Measurements from ENCODE around the gene GARRE1.

DNA sequence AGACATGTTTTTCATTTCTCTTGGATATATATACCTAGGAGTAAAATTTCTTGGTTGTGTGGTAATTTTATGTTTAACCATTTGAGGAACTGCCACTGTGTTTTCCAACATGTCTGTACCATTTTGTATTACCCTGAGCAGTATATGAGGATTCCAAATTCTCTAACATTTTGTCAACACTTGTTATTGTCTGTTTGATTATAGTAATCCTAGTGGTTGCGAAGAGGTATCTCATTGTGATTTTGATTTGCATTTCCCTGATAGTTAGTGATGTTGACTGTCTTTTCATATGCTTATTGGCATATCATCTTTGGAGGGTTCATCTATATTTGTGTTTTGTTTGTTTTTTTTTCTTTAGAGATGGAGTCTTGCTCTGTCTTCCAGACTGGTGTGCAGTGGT lies 21.4 kb downstream of the GARRE1 start:
- TF ChIP-seq, protein P1, sequence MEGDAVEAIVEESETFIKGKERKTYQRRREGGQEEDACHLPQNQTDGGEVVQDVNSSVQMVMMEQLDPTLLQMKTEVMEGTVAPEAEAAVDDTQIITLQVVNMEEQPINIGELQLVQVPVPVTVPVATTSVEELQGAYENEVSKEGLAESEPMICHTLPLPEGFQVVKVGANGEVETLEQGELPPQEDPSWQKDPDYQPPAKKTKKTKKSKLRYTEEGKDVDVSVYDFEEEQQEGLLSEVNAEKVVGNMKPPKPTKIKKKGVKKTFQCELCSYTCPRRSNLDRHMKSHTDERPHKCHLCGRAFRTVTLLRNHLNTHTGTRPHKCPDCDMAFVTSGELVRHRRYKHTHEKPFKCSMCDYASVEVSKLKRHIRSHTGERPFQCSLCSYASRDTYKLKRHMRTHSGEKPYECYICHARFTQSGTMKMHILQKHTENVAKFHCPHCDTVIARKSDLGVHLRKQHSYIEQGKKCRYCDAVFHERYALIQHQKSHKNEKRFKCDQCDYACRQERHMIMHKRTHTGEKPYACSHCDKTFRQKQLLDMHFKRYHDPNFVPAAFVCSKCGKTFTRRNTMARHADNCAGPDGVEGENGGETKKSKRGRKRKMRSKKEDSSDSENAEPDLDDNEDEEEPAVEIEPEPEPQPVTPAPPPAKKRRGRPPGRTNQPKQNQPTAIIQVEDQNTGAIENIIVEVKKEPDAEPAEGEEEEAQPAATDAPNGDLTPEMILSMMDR (IDR thresholded peaks at IDR 0.05), result no peak
- TF ChIP-seq POLR2A (IDR thresholded peaks at IDR 0.05), result no peak
